Measurements from ENCODE around the gene RNU5B-1.
"Not testable (repeated sequence)": the region's sequence is repeated elsewhere in the genome, so short reads cannot be mapped to it uniquely, and the experiment has no call there.

RNU5B-1 gene

DNA sequence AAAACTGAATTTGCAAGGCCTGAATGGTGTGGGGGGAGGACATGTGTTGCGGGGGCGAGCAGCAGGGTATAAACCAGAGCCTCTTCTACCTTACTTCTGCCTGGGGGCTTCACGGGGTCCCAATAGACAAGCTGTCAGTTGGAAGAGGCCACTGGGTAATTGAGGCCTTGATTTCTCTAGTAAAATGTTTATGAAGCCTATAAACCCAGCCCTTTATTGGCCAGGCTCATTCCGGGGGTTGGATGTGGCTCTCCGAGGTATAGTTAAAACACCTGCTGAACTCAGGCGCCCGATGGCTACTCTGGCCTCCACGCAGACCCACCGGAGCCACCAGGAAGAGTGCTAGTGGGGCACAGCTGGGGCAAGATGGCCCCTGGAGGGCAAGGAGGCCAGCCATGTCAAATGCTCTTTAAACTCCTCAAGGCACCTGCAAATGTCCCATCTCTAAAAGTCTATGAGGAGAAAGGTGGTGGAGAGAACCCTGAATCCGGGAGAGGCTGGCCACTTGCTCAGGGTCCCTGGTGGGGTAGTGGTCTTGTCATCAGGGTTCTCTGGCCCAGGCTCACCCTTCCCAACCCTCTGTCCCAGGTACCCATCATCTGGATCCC is 39.0 kb downstream of the RNU5B-1 start:
- H3K27ac ChIP-seq (ENCODE audit: low read depth, low read length) = no peak overlapping the region
- no peaks in the 10 kb centered on the region for H3K36me3 ChIP-seq (ENCODE audit: control insufficient read depth, insufficient read depth, low read length)
- no peak overlapping the region for H3K9ac ChIP-seq (ENCODE audit: low read length)
- no peaks in the 10 kb centered on the region for H3K4me1 ChIP-seq (ENCODE audit: control insufficient read depth, insufficient read depth, low read length)
- no peak overlapping the region for H3K4me3 ChIP-seq (ENCODE audit: low read length)
- no peaks in the 10 kb centered on the region for H3K27me3 ChIP-seq (ENCODE audit: control insufficient read depth, insufficient read depth, low read length)

- Histone ChIP-seq H3K9ac (ENCODE audit: low read length) (no peak overlapping the region), H3K4me3 (ENCODE audit: low read length) (no peak overlapping the region)
Measured at GRCh38 chr15:65344214-65344913, 39.9 kb downstream of the RNU5B-1 start.

GRCh38 chr15:65344914-65345275 is 40.4 kb downstream of the RNU5B-1 start:
- H3K36me3 ChIP-seq (ENCODE audit: control insufficient read depth, insufficient read depth, low read length) = no peaks in the 10 kb centered on the region
- no peak overlapping the region for H3K9ac ChIP-seq (ENCODE audit: low read length)
- no peaks in the 10 kb centered on the region for H3K27me3 ChIP-seq (ENCODE audit: control insufficient read depth, insufficient read depth, low read length)
- H3K4me3 ChIP-seq (ENCODE audit: low read length) = no peak overlapping the region
- no peaks in the 10 kb centered on the region for H3K4me1 ChIP-seq (ENCODE audit: control insufficient read depth, insufficient read depth, low read length)
- no peak overlapping the region for H3K27ac ChIP-seq (ENCODE audit: low read depth, low read length)

More at GRCh38 chr15:65344214-65344913, 39.9 kb downstream of the RNU5B-1 start:
- Histone ChIP-seq H3K27ac (ENCODE audit: low read depth, low read length) (no peak overlapping the region), H3K27me3 (ENCODE audit: control insufficient read depth, insufficient read depth, low read length) (no peaks in the 10 kb centered on the region), H3K4me1 (ENCODE audit: control insufficient read depth, insufficient read depth, low read length) (no peaks in the 10 kb centered on the region), H3K36me3 (ENCODE audit: control insufficient read depth, insufficient read depth, low read length) (no peaks in the 10 kb centered on the region)

DNA sequence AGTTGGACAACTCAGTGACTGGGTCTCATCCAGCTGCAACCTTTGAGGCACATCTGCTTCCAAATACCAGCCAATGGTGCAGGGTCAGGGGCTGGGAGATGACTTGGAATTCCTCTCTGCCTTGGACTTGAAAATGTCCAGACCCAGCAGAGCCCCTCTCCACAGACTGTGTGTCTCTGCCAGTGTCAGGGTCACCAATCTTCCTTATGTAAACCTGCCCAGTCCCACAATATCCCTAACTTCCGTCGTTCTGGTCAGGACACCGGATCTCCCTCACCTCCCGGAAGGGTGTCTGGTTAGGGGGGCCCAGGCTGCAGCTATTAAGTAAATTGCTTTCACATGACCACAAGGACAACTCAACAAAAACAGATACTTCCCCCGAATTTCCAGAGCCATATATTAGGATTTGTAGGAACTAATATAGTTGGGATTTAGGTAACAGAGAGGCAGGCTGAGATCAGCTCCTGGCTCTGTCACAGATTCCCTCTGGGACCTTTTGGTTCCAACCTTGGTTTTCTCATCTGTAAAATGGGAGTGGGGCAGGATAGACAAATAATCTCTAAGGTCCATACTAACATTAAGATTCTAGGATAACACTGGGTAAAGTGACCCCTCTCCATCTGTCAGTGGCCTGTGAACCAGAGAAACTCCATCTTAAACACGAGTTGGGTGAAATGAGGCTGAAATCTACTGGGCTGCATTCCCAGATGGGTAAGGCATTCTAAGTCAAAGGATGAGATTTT is 42.5 kb downstream of the RNU5B-1 start:
- Histone ChIP-seq H3K4me1 (ENCODE audit: control insufficient read depth, insufficient read depth, low read length) (no peaks in the 10 kb centered on the region), H3K36me3 (ENCODE audit: control insufficient read depth, insufficient read depth, low read length) (no peaks in the 10 kb centered on the region), H3K27me3 (ENCODE audit: control insufficient read depth, insufficient read depth, low read length) (no peaks in the 10 kb centered on the region), H3K27ac (ENCODE audit: low read depth, low read length) (no peak overlapping the region), H3K9ac (ENCODE audit: low read length) (no peak overlapping the region), H3K4me3 (ENCODE audit: low read length) (no peak overlapping the region)

GRCh38 chr15:65347756-65348155 is 43.3 kb downstream of the RNU5B-1 start:
- H3K4me3 ChIP-seq (ENCODE audit: low read length); H3K36me3 ChIP-seq (ENCODE audit: control insufficient read depth, insufficient read depth, low read length); H3K27me3 ChIP-seq (ENCODE audit: control insufficient read depth, insufficient read depth, low read length); H3K27ac ChIP-seq (ENCODE audit: low read depth, low read length); H3K9ac ChIP-seq (ENCODE audit: low read length); H3K4me1 ChIP-seq (ENCODE audit: control insufficient read depth, insufficient read depth, low read length): not testable (repeated sequence)

- no peak overlapping the region for H3K4me3 ChIP-seq (ENCODE audit: low read length)
- H3K36me3 ChIP-seq (ENCODE audit: control insufficient read depth, insufficient read depth, low read length) = no peaks in the 10 kb centered on the region
- H3K4me1 ChIP-seq (ENCODE audit: control insufficient read depth, insufficient read depth, low read length) = no peaks in the 10 kb centered on the region
- no peak overlapping the region for H3K27ac ChIP-seq (ENCODE audit: low read depth, low read length)
- no peaks in the 10 kb centered on the region for H3K27me3 ChIP-seq (ENCODE audit: control insufficient read depth, insufficient read depth, low read length)
- H3K9ac ChIP-seq (ENCODE audit: low read length) = no peak overlapping the region
Measured at GRCh38 chr15:65349338-65349737, 44.9 kb downstream of the RNU5B-1 start.

- not testable (repeated sequence) for H3K27me3 ChIP-seq (ENCODE audit: control insufficient read depth, insufficient read depth, low read length); H3K36me3 ChIP-seq (ENCODE audit: control insufficient read depth, insufficient read depth, low read length); H3K27ac ChIP-seq (ENCODE audit: low read depth, low read length); H3K4me3 ChIP-seq (ENCODE audit: low read length); H3K4me1 ChIP-seq (ENCODE audit: control insufficient read depth, insufficient read depth, low read length); H3K9ac ChIP-seq (ENCODE audit: low read length)
Measured at GRCh38 chr15:65351972-65352371, 47.5 kb downstream of the RNU5B-1 start.
